Astrocyte of the spinal cord (primary cell): ENCODE measurements around the gene PSD.

Experiments used
- DNase-seq: peaks from one replicate; pipeline ENCODE4 v3.0.0; 2011; ENCODE audit warnings: low read depth, low spot score
- H3K4me3 ChIP-seq: 2 replicates; pipeline ENCODE4 v1.5.1; 2011; ENCODE audit warnings: low read depth, mild to moderate bottlenecking, low read length, moderate library complexity
- in situ Hi-C: cut with HindIII; loops from 2 replicates; pipeline ENCODE4 v1.10.0; 2017; ENCODE audit warnings: low sequenced_read_pairs
- TF ChIP-seq, protein P1 (sequence below): IDR thresholded peaks from 2 replicates; pipeline ENCODE4 v1.5.1; 2012; ENCODE audit warnings: low read depth, mild to moderate bottlenecking, low read length, inconsistent platforms

Gene PSD

GRCh38 chr10:102421507-102421756 is 2.8 kb upstream of the PSD start:
- DNase-seq, result no peak
- TF ChIP-seq, protein P1, sequence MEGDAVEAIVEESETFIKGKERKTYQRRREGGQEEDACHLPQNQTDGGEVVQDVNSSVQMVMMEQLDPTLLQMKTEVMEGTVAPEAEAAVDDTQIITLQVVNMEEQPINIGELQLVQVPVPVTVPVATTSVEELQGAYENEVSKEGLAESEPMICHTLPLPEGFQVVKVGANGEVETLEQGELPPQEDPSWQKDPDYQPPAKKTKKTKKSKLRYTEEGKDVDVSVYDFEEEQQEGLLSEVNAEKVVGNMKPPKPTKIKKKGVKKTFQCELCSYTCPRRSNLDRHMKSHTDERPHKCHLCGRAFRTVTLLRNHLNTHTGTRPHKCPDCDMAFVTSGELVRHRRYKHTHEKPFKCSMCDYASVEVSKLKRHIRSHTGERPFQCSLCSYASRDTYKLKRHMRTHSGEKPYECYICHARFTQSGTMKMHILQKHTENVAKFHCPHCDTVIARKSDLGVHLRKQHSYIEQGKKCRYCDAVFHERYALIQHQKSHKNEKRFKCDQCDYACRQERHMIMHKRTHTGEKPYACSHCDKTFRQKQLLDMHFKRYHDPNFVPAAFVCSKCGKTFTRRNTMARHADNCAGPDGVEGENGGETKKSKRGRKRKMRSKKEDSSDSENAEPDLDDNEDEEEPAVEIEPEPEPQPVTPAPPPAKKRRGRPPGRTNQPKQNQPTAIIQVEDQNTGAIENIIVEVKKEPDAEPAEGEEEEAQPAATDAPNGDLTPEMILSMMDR, result no peak
- in situ Hi-C loops, result no loop called here
- H3K4me3 ChIP-seq, result peak overlapping the region; percentile 82

- TF ChIP-seq, protein P1, result no peak
- DNase-seq, result peak; percentile 97
- H3K4me3 ChIP-seq, result peak within 1 kb of the TSS; percentile 82
- in situ Hi-C loops, result no loop called here
These were observed 2.3 kb upstream of the PSD start, which contains the start of gene FBXL15 for GRCh38 chr10:102420714-102421506. TSS of gene FBXL15 (plus strand) at chr10:102420836. CDS start at chr10:102421130, 294 bp downstream.

DNA sequence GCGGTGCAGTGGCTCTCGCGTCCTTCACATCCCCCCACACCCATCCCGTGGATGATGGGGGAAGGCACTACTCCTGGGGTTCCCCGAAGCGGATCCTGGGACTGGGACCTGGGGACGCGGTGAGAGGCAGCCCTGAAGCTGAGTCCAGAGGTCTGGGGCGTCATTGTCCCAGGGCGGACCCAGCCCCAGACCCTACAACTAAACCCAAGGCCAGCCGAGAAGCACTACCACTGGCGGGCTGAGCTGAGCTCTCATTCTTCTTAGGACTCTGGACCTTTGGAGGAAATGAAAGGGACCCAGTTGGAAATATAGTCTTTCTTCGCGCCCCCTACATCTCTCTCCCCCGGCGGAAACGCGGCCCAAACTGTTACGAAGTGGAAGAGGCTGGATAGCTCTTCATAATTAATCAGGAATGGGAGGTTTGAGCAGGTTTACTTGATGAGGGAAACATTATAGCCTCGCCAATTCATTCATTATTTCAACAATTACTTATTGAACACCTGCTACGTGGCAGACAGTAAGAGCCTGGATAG is 1.7 kb upstream of the PSD start:
- no peak for DNase-seq
- TF ChIP-seq, protein P1, result no peak
- in situ Hi-C loops, result no loop called here
- H3K4me3 ChIP-seq, result peak overlapping the region; percentile 82

GRCh38 chr10:102419269-102420180 is 940 bp upstream of the PSD start:
- H3K4me3 ChIP-seq, result peak overlapping the region; percentile 82
- DNase-seq, result no peak
- TF ChIP-seq, protein P1, result no peak
- in situ Hi-C loops, result no loop called here

GRCh38 chr10:102416695-102417094 is 1.9 kb downstream of the PSD start:
- TF ChIP-seq, protein P1, result no peak
- in situ Hi-C loops, result no loop called here
- DNase-seq, result no peak
- H3K4me3 ChIP-seq, result no peak overlapping the region

DNA sequence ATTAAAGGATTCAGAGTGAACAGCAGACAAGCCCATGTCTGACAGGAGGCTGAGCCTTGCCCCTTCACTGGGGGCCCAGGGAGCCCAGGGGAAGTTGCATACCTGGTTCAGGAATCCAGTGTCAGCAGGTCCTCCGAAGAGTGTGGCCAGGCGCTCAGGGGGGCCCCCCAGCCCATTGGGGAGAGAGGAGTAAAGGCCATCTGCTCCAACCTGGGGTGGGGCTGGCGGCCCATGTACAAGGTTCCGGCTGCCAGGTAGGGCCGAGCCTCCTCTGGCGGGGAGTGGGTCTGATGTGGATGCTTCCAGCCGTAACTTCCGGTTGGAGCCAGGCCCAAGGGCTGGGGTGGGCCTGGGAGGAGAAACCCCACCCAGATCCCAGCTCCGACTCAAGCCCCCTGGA is 2.3 kb downstream of the PSD start:
- no peak overlapping the region for H3K4me3 ChIP-seq
- DNase-seq, result no peak
- TF ChIP-seq, protein P1, result no peak
- in situ Hi-C loops, result no loop called here
